ENCODE data around the gene SALL4.
A peak's percentile ranks its signal among the peaks of the same experiment; 100 is the strongest.

SALL4 gene

DNA sequence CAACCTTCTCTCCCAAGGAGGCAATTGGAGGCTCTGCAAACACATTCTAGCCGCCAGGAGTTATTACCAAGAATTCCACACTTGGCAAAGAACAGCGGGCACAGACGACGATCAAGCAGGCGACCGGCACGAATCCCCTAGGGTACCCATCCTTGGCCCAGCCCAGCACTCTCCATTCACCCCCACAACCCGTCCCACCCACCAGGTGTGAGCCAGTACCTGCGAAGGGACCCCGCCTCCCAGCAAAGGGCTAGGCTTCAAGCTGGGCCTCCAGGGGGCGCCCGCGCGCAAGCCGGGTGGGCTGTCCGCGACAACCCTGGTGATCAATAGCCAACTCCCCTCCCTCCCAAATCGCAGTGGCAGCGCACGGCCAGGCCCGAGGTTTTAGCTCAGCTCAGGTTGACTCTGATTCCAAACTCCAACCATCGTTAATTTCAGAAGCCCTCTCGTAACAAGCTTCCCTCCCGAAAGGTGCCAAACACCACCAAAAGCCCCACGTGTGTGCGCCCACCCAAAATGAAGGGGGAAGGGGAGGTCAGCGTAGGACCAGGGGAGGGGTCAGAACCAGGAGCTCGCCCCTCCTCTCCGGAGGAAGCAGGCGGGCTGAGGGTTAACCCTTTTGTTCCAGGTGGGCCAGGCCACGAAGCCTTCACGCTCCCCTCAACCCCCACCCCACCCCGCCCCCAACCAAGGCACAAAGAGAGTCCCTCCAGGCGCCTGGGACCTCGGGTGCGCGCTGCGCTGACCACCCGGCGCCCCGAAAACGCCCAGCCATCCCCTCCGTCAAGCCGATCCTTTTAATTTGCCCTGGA, 2.1 kb downstream of the SALL4 start:
- Histone ChIP-seq H3K36me3 (replicated peaks; ENCODE audit: low read depth, low read length) (no peaks in the 10 kb centered on the region), H3K27ac (ENCODE audit: low read length) (no peak overlapping the region), H3K4me1 (ENCODE audit: low read length) (no peaks in the 10 kb centered on the region), H3K27me3 (ENCODE audit: low read depth, low read length) (peaks cover 23% of the 10 kb centered on the region), H3K9me3 (ENCODE audit: insufficient read depth, low read length) (no peaks in the 10 kb centered on the region), H3K4me2 (ENCODE audit: low read length) (no peak overlapping the region), H3K79me2 (ENCODE audit: low read length) (no peaks in the 10 kb centered on the region), H3K4me3 (ENCODE audit: low read length) (no peak overlapping the region), H4K20me1 (ENCODE audit: insufficient read depth, low read length) (no peaks in the 10 kb centered on the region), H2AFZ (ENCODE audit: low read depth, low read length) (no peak overlapping the region), H3K9ac (ENCODE audit: low read length) (no peak overlapping the region)
- no peak for TF ChIP-seq EZH2phosphoT487 (IDR thresholded peaks at IDR 0.05; ENCODE audit: low read depth)
- TF ChIP-seq, protein P1, sequence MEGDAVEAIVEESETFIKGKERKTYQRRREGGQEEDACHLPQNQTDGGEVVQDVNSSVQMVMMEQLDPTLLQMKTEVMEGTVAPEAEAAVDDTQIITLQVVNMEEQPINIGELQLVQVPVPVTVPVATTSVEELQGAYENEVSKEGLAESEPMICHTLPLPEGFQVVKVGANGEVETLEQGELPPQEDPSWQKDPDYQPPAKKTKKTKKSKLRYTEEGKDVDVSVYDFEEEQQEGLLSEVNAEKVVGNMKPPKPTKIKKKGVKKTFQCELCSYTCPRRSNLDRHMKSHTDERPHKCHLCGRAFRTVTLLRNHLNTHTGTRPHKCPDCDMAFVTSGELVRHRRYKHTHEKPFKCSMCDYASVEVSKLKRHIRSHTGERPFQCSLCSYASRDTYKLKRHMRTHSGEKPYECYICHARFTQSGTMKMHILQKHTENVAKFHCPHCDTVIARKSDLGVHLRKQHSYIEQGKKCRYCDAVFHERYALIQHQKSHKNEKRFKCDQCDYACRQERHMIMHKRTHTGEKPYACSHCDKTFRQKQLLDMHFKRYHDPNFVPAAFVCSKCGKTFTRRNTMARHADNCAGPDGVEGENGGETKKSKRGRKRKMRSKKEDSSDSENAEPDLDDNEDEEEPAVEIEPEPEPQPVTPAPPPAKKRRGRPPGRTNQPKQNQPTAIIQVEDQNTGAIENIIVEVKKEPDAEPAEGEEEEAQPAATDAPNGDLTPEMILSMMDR (IDR thresholded peaks at IDR 0.05; ENCODE audit: low read depth, low read length): peak; percentile 42

DNA sequence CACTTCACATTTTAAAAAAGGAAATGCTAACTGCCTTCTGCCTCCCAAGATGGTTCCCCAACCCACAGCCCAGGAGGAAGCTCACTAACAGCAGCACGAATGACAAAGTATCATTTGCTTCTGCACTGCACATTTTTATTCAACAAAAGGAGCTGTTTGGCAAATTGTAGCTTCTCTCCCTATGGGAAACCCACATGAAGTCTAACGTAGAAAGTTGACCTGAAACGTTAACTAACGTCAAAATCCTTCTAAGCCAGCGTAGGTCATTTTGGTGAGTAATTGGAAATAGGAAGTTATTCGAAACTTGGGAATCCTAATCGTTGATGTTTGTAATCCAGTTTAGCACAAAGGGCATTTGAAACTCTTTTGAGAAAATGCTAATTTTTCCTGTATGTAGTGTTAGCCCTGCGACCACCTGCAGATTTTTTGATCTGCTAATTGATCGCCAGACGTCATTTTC, 2.9 kb downstream of the SALL4 start:
- Histone ChIP-seq H3K27me3 (ENCODE audit: low read depth, low read length) (peaks cover 23% of the 10 kb centered on the region), H2AFZ (ENCODE audit: low read depth, low read length) (no peak overlapping the region), H3K36me3 (replicated peaks; ENCODE audit: low read depth, low read length) (no peaks in the 10 kb centered on the region), H3K9ac (ENCODE audit: low read length) (no peak overlapping the region), H3K4me1 (ENCODE audit: low read length) (no peaks in the 10 kb centered on the region), H4K20me1 (ENCODE audit: insufficient read depth, low read length) (no peaks in the 10 kb centered on the region), H3K9me3 (ENCODE audit: insufficient read depth, low read length) (no peaks in the 10 kb centered on the region), H3K79me2 (ENCODE audit: low read length) (no peaks in the 10 kb centered on the region), H3K27ac (ENCODE audit: low read length) (no peak overlapping the region), H3K4me2 (ENCODE audit: low read length) (no peak overlapping the region), H3K4me3 (ENCODE audit: low read length) (no peak overlapping the region)
- TF ChIP-seq EZH2phosphoT487 (IDR thresholded peaks at IDR 0.05; ENCODE audit: low read depth): no peak
- TF ChIP-seq, protein P1 (IDR thresholded peaks at IDR 0.05; ENCODE audit: low read depth, low read length): no peak

DNA sequence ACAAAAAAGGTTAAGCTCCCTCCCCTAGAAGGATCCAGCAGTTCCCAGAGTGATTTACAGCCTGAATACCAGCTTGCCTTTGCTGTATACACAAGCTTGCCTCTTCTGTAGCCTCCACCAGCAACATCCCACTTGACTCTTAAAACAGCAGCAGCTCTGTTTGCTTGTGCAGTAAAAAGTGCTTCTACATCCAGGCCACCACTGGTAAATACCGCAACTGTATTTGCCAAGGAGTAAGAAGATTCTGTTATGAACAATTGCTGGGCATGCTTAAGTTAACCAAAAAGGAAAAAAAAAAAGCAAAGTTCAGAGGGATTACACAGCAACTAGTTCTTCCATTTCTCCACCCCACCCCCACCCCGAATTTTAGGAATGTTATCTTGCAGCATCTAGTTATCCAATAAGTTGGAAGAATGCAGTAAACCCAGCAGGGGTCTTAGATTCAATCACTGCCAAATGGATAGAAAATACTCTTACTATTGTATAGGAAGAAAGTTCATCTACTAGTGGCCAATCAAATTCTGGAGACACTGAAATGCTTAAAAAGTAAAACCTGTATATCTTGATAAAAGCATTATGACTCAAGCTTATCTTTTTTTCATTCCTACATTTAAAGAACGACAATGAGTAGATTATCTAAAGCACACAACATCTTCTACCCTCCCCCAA, 4.8 kb downstream of the SALL4 start:
- Histone ChIP-seq H3K36me3 (replicated peaks; ENCODE audit: low read depth, low read length) (no peaks in the 10 kb centered on the region), H3K4me3 (ENCODE audit: low read length) (no peak overlapping the region), H2AFZ (ENCODE audit: low read depth, low read length) (no peak overlapping the region), H3K27me3 (ENCODE audit: low read depth, low read length) (peaks cover 14% of the 10 kb centered on the region), H3K4me2 (ENCODE audit: low read length) (no peak overlapping the region), H3K9me3 (ENCODE audit: insufficient read depth, low read length) (no peaks in the 10 kb centered on the region), H3K79me2 (ENCODE audit: low read length) (no peaks in the 10 kb centered on the region), H3K4me1 (ENCODE audit: low read length) (no peaks in the 10 kb centered on the region), H3K27ac (ENCODE audit: low read length) (no peak overlapping the region), H4K20me1 (ENCODE audit: insufficient read depth, low read length) (no peaks in the 10 kb centered on the region), H3K9ac (ENCODE audit: low read length) (no peak overlapping the region)
- TF ChIP-seq, protein P1 (IDR thresholded peaks at IDR 0.05; ENCODE audit: low read depth, low read length): no peak
- TF ChIP-seq EZH2phosphoT487 (IDR thresholded peaks at IDR 0.05; ENCODE audit: low read depth): no peak

DNA sequence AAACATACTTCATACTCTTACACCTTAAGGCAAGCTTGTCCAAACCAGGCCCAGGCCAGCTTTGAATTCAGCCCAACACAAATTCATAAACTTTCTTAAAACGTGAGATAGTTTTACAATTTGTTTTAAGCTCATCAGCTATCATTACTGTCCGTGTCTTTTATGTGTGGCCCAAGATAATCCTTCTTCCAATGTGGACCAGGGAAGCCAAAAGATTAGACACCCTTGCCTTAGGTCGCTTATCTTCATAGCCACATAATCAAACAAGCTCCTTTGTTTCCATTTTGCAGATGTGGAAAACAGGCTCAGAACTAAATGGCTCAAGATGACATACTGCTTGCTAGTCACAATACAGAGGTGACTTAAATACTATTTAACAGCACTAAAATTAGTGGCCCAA, 6.0 kb downstream of the SALL4 start:
- Histone ChIP-seq H3K27me3 (ENCODE audit: low read depth, low read length) (peaks cover 14% of the 10 kb centered on the region), H2AFZ (ENCODE audit: low read depth, low read length) (no peak overlapping the region), H3K9ac (ENCODE audit: low read length) (no peak overlapping the region), H3K4me2 (ENCODE audit: low read length) (no peak overlapping the region), H4K20me1 (ENCODE audit: insufficient read depth, low read length) (no peaks in the 10 kb centered on the region), H3K36me3 (replicated peaks; ENCODE audit: low read depth, low read length) (no peaks in the 10 kb centered on the region), H3K79me2 (ENCODE audit: low read length) (no peaks in the 10 kb centered on the region), H3K4me3 (ENCODE audit: low read length) (no peak overlapping the region), H3K4me1 (ENCODE audit: low read length) (no peaks in the 10 kb centered on the region), H3K9me3 (ENCODE audit: insufficient read depth, low read length) (no peaks in the 10 kb centered on the region), H3K27ac (ENCODE audit: low read length) (no peak overlapping the region)
- TF ChIP-seq, protein P1 (IDR thresholded peaks at IDR 0.05; ENCODE audit: low read depth, low read length): no peak
- no peak for TF ChIP-seq EZH2phosphoT487 (IDR thresholded peaks at IDR 0.05; ENCODE audit: low read depth)

All from OCI-LY3 (cell line).